ENCODE results near the gene ALDH8A1. TPM values are rescaled to one million over a fixed set of nuclear protein-coding genes. Genes with fewer than 3 reads are reported as not detected.
A peak's percentile ranks its signal among the peaks of the same experiment; 100 is the strongest.
"Not testable (repeated sequence)": the region's sequence is repeated elsewhere in the genome, so short reads cannot be mapped to it uniquely, and the experiment has no call there.

Gene ALDH8A1
- total and polyA plus RNA-seq, 5 donors: 0.23 to 1.3 (median 0.25) TPM

GRCh38 chr6:134910593-134910935, 39.3 kb downstream of the ALDH8A1 start:
- Histone ChIP-seq H3K4me1 (ENCODE audit: control insufficient read depth, insufficient read depth, low read length) (peaks cover 5% of the 10 kb centered on the region), H3K27ac (ENCODE audit: low read length) (no peak overlapping the region), H3K9me3 (ENCODE audit: control insufficient read depth, low read length) (no peaks in the 10 kb centered on the region), H3K4me3 (ENCODE audit: low read length) (no peak overlapping the region), H3K27me3 (ENCODE audit: control insufficient read depth, insufficient read depth) (no peaks in the 10 kb centered on the region)
- ATAC-seq (no peak), DNase-seq (no peak)
- WGBS: 70% methylated on average over 1 of the region's 1 CpG
- intact Hi-C loops (cut with DNase I): no loop called here

- Histone ChIP-seq H3K4me3 (ENCODE audit: low read length) (no peak overlapping the region), H3K27ac (ENCODE audit: low read length) (no peak overlapping the region), H3K4me1 (ENCODE audit: control insufficient read depth, insufficient read depth, low read length) (peaks cover 5% of the 10 kb centered on the region), H3K27me3 (ENCODE audit: control insufficient read depth, insufficient read depth) (no peaks in the 10 kb centered on the region), H3K9me3 (ENCODE audit: control insufficient read depth, low read length) (no peaks in the 10 kb centered on the region)
- DNase-seq: no peak
- WGBS: 42% methylated on average over 11 of the region's 11 CpGs
- ATAC-seq: peak; percentile 12 to 31
- intact Hi-C loops (cut with DNase I): no loop called here
Measured at GRCh38 chr6:134909701-134910592, 40.0 kb downstream of the ALDH8A1 start.

GRCh38 chr6:134908906-134909516, 40.9 kb downstream of the ALDH8A1 start:
- H3K4me3 ChIP-seq (ENCODE audit: low read length): no peak overlapping the region

DNA sequence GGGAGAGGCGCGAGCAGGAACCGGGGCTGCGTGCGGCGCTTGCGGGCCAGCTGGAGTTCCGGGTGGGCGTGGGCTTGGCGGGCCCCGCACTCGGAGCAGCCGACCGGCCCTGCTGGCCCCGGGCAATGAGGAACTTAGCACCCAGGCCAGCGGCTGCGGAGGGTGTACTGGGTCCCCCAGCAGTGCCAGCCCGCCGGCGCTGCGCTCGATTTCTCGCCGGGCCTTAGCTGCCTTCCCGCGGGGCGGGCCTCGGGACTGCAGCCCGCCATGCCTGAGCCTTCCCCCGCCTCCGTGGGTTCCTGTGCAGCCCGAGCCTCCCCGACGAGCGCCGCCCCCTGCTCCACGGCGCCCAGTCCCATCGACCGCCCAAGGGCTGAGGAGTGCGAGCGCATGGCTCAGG, 45.2 kb downstream of the ALDH8A1 start:
- DNase-seq; H3K27ac ChIP-seq (ENCODE audit: low read length); ATAC-seq; intact Hi-C loops (cut with DNase I); H3K4me1 ChIP-seq (ENCODE audit: control insufficient read depth, insufficient read depth, low read length); H3K4me3 ChIP-seq (ENCODE audit: low read length); H3K9me3 ChIP-seq (ENCODE audit: control insufficient read depth, low read length); H3K27me3 ChIP-seq (ENCODE audit: control insufficient read depth, insufficient read depth): not testable (repeated sequence)
- WGBS: 98% methylated on average over 35 of the region's 42 CpGs

More at GRCh38 chr6:134908906-134909516, 40.9 kb downstream of the ALDH8A1 start:
- H3K27me3 ChIP-seq (ENCODE audit: control insufficient read depth, insufficient read depth): no peaks in the 10 kb centered on the region
- DNase-seq: peak; percentile 66 to 83 (median 82)
- WGBS: 35% methylated on average over 12 of the region's 12 CpGs
- intact Hi-C loops (cut with DNase I): no loop called here
- no peaks in the 10 kb centered on the region for H3K9me3 ChIP-seq (ENCODE audit: control insufficient read depth, low read length)
- peaks cover 5% of the 10 kb centered on the region for H3K4me1 ChIP-seq (ENCODE audit: control insufficient read depth, insufficient read depth, low read length)
- peak overlapping the region; percentile 74 for H3K27ac ChIP-seq (ENCODE audit: low read length)
- ATAC-seq: peak; percentile 91 to 96

- Histone ChIP-seq H3K4me3 (ENCODE audit: low read length) (no peak overlapping the region), H3K27ac (ENCODE audit: low read length) (no peak overlapping the region), H3K4me1 (ENCODE audit: control insufficient read depth, insufficient read depth, low read length) (no peaks in the 10 kb centered on the region), H3K27me3 (ENCODE audit: control insufficient read depth, insufficient read depth) (no peaks in the 10 kb centered on the region), H3K9me3 (ENCODE audit: control insufficient read depth, low read length) (no peaks in the 10 kb centered on the region)
- WGBS: 68% methylated on average over 9 of the region's 9 CpGs
- intact Hi-C loops (cut with DNase I): no loop called here
- DNase-seq: no peak
- ATAC-seq: peak; percentile 25 to 36
Measured at GRCh38 chr6:134903448-134903847, 46.5 kb downstream of the ALDH8A1 start.

GRCh38 chr6:134902936-134903335, 47.0 kb downstream of the ALDH8A1 start:
- Histone ChIP-seq H3K4me3 (ENCODE audit: low read length) (no peak overlapping the region), H3K27ac (ENCODE audit: low read length) (no peak overlapping the region), H3K9me3 (ENCODE audit: control insufficient read depth, low read length) (no peaks in the 10 kb centered on the region), H3K4me1 (ENCODE audit: control insufficient read depth, insufficient read depth, low read length) (no peaks in the 10 kb centered on the region), H3K27me3 (ENCODE audit: control insufficient read depth, insufficient read depth) (no peaks in the 10 kb centered on the region)
- no peak for DNase-seq
- 35% methylated on average over 3 of the region's 3 CpGs for WGBS
- ATAC-seq: peak; percentile 18 to 19
- intact Hi-C loops (cut with DNase I): no loop called here

- H3K27ac ChIP-seq (ENCODE audit: low read length): no peak overlapping the region
- H3K4me1 ChIP-seq (ENCODE audit: control insufficient read depth, insufficient read depth, low read length): no peaks in the 10 kb centered on the region
- peak; percentile 68 to 84 for ATAC-seq
- no peak overlapping the region for H3K4me3 ChIP-seq (ENCODE audit: low read length)
- intact Hi-C loops (cut with DNase I): no loop called here
- WGBS: 58% methylated on average over 9 of the region's 9 CpGs
- H3K9me3 ChIP-seq (ENCODE audit: control insufficient read depth, low read length): no peaks in the 10 kb centered on the region
- peak in 1 of 3 donors; percentile 51 for DNase-seq
- H3K27me3 ChIP-seq (ENCODE audit: control insufficient read depth, insufficient read depth): no peaks in the 10 kb centered on the region
Measured at GRCh38 chr6:134902074-134902861, 47.6 kb downstream of the ALDH8A1 start.

DNA sequence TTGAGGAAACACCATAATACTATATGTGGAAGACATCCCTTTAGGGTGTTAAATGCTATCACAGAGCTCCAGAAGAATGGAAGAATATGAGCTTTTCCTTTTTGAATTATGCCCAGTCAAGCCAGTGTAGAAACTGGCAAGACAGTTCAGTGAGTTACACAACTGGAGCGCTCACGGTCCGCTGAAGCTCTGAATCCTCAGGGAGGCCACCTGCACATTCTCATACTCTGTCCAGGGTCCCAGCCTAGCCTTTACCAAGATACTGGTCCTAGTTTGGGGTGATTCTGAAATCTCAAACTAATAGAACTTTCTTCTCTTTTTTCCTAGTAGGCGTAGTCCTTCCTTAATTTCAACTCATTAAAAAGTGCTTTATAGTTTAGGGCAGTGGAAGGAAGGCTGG, 51.3 kb downstream of the ALDH8A1 start:
- H3K4me1 ChIP-seq (ENCODE audit: control insufficient read depth, insufficient read depth, low read length): no peaks in the 10 kb centered on the region
- intact Hi-C loops (cut with DNase I): no loop called here
- no peak for ATAC-seq
- no peaks in the 10 kb centered on the region for H3K9me3 ChIP-seq (ENCODE audit: control insufficient read depth, low read length)
- H3K27ac ChIP-seq (ENCODE audit: low read length): no peak overlapping the region
- no peaks in the 10 kb centered on the region for H3K27me3 ChIP-seq (ENCODE audit: control insufficient read depth, insufficient read depth)
- DNase-seq: no peak
- H3K4me3 ChIP-seq (ENCODE audit: low read length): no peak overlapping the region
- WGBS: 91% methylated on average over 4 of the region's 4 CpGs

GRCh38 chr6:134898166-134898565, 51.7 kb downstream of the ALDH8A1 start:
- DNase-seq; H3K27ac ChIP-seq (ENCODE audit: low read length); H3K4me1 ChIP-seq (ENCODE audit: control insufficient read depth, insufficient read depth, low read length); H3K4me3 ChIP-seq (ENCODE audit: low read length); H3K9me3 ChIP-seq (ENCODE audit: control insufficient read depth, low read length); ATAC-seq; intact Hi-C loops (cut with DNase I); H3K27me3 ChIP-seq (ENCODE audit: control insufficient read depth, insufficient read depth): not testable (repeated sequence)
- 90% methylated on average over 5 of the region's 5 CpGs for WGBS

DNA sequence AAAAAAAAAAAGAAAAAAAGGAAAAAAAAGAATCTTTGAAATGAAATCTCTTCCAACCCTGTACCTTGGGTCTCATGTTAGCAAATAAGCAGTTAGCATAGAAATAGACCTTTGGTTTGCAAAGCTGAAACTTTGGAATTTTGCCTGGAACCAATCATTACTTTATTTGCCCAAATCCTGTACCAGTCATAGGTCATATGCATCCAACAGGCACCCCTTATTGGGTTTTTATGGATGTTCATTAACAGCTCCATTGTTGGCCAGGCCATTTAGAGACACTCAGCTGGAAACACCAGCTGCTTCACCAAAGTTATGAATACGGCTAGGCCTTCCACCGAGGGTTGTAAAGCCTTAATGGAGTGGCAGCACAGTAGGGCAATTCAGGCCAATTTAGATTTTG, 53.0 kb downstream of the ALDH8A1 start:
- Histone ChIP-seq H3K9me3 (ENCODE audit: control insufficient read depth, low read length) (no peaks in the 10 kb centered on the region), H3K27me3 (ENCODE audit: control insufficient read depth, insufficient read depth) (no peaks in the 10 kb centered on the region), H3K27ac (ENCODE audit: low read length) (no peak overlapping the region), H3K4me3 (ENCODE audit: low read length) (no peak overlapping the region), H3K4me1 (ENCODE audit: control insufficient read depth, insufficient read depth, low read length) (no peaks in the 10 kb centered on the region)
- no peak for ATAC-seq
- intact Hi-C loops (cut with DNase I): no loop called here
- WGBS: 91% methylated on average over 2 of the region's 2 CpGs
- no peak for DNase-seq

GRCh38 chr6:134894800-134895199, 55.1 kb downstream of the ALDH8A1 start:
- ATAC-seq: no peak
- H3K27ac ChIP-seq (ENCODE audit: low read length): no peak overlapping the region
- 100% methylated on average over 1 of the region's 1 CpG for WGBS

More at GRCh38 chr6:134894800-134895199, 55.1 kb downstream of the ALDH8A1 start:
- Histone ChIP-seq H3K4me3 (ENCODE audit: low read length) (no peak overlapping the region), H3K9me3 (ENCODE audit: control insufficient read depth, low read length) (no peaks in the 10 kb centered on the region), H3K27me3 (ENCODE audit: control insufficient read depth, insufficient read depth) (no peaks in the 10 kb centered on the region), H3K4me1 (ENCODE audit: control insufficient read depth, insufficient read depth, low read length) (no peaks in the 10 kb centered on the region)
- intact Hi-C loops (cut with DNase I): no loop called here
- no peak for DNase-seq

Data from right cardiac atrium (tissue), 5 donors.